Liver (tissue), 9 donors: ENCODE data around the gene PRODH. TPM values are rescaled to one million over a fixed set of nuclear protein-coding genes. Genes with fewer than 3 reads are reported as not detected.

ENCODE experiments used
- DNase-seq: peaks from one replicate; pipeline ENCODE4 v3.0.0-alpha.2; 2017; ENCODE audit warnings: low spot score
- H3K27ac ChIP-seq, 2 donors: one replicate each; pipeline ENCODE4 v1.7.0; 2013; ENCODE audit warnings: inconsistent platforms in 2 of 2, low read length in 2 of 2, control low read depth in 1 of 2, low read depth in 1 of 2, mild to moderate bottlenecking in 1 of 2
- H3K27me3 ChIP-seq, 4 donors: one replicate each; pipeline versions ENCODE4 v1.6.1 to v1.7.0; 2013; ENCODE audit warnings: low read length in 3 of 4, inconsistent platforms in 1 of 4, mild to moderate bottlenecking in 1 of 4, moderate library complexity in 1 of 4; ENCODE audit not compliant: control insufficient read depth in 4 of 4, insufficient read depth in 4 of 4
- H3K36me3 ChIP-seq, 4 donors: one replicate each; pipeline versions ENCODE4 v1.6.1 to v1.7.0; 2013; ENCODE audit warnings: low read length in 3 of 4, mild to moderate bottlenecking in 3 of 4, low read depth in 1 of 4, moderate library complexity in 1 of 4; ENCODE audit not compliant: control insufficient read depth in 4 of 4, insufficient read depth in 3 of 4
- H3K4me1 ChIP-seq, 4 donors: one replicate each; pipeline versions ENCODE4 v1.6.1 to v1.7.0; 2013; ENCODE audit warnings: low read length in 3 of 4, mild to moderate bottlenecking in 3 of 4, moderate library complexity in 1 of 4; ENCODE audit not compliant: control insufficient read depth in 4 of 4, insufficient read depth in 4 of 4
- H3K4me3 ChIP-seq, 3 donors: one replicate each; pipeline versions ENCODE4 v1.6.1 to v1.7.0; 2013; ENCODE audit warnings: low read length in 3 of 3, control low read depth in 1 of 3, low read depth in 1 of 3, mild to moderate bottlenecking in 1 of 3
- H3K9ac ChIP-seq, 2 donors: one replicate each; pipeline ENCODE4 v1.7.0; 2013; ENCODE audit warnings: low read length in 2 of 2, mild to moderate bottlenecking in 2 of 2, moderate library complexity in 2 of 2, control low read depth in 1 of 2, low read depth in 1 of 2
- H3K9me3 ChIP-seq, 4 donors: one replicate each; pipeline versions ENCODE4 v1.6.1 to v1.7.0; 2013; ENCODE audit warnings: low read length in 3 of 4; ENCODE audit not compliant: control insufficient read depth in 4 of 4
- EGR1 ChIP-seq, 2 donors: IDR thresholded peaks; 2 replicates each; pipeline ENCODE4 v1.6.1; 2016 to 2018; ENCODE audit warnings: antibody characterized with exemption in 2 of 2, low read depth in 2 of 2
- FOXA1 ChIP-seq: IDR thresholded peaks from 2 replicates; pipeline ENCODE4 v1.6.1; 2016; ENCODE audit warnings: antibody characterized with exemption
- FOXA2 ChIP-seq: IDR thresholded peaks from 2 replicates; pipeline ENCODE4 v1.6.1; 2016; ENCODE audit warnings: antibody characterized with exemption
- GABPA ChIP-seq, 2 donors: IDR thresholded peaks in 1 of 2; conservative IDR thresholded peaks in 1 of 2; 2 replicates each; pipeline ENCODE4 v1.6.1; 2016; ENCODE audit warnings: antibody characterized with exemption in 2 of 2, mild to moderate bottlenecking in 1 of 2, moderate library complexity in 1 of 2
- HNF4A ChIP-seq, 2 donors: conservative IDR thresholded peaks; 2 replicates each; pipeline ENCODE4 v1.6.1; 2016; ENCODE audit warnings: antibody characterized with exemption in 2 of 2, mild to moderate bottlenecking in 2 of 2
- HNF4G ChIP-seq: IDR thresholded peaks from 2 replicates; pipeline ENCODE4 v1.6.1; 2016; ENCODE audit warnings: antibody characterized with exemption
- JUND ChIP-seq, 2 donors: IDR thresholded peaks; 2 replicates each; pipeline ENCODE4 v1.6.1; 2016; ENCODE audit warnings: antibody characterized with exemption in 2 of 2
- MAX ChIP-seq: IDR thresholded peaks from 2 replicates; pipeline ENCODE4 v1.6.1; 2016; ENCODE audit warnings: antibody characterized with exemption
- NR2F2 ChIP-seq: IDR thresholded peaks from 2 replicates; pipeline ENCODE4 v1.6.1; 2016; ENCODE audit warnings: antibody characterized with exemption
- RAD21 ChIP-seq, 2 donors: IDR thresholded peaks; 2 replicates each; pipeline ENCODE4 v1.6.1; 2016; ENCODE audit warnings: antibody characterized with exemption in 2 of 2, mild to moderate bottlenecking in 2 of 2
- REST ChIP-seq: IDR thresholded peaks from 2 replicates; pipeline ENCODE4 v1.6.1; 2016; ENCODE audit warnings: antibody characterized with exemption, mild to moderate bottlenecking
- SP1 ChIP-seq: IDR thresholded peaks from 2 replicates; pipeline ENCODE4 v1.6.1; 2018; ENCODE audit warnings: antibody characterized with exemption, mild to moderate bottlenecking
- TAF1 ChIP-seq: conservative IDR thresholded peaks from 2 replicates; pipeline ENCODE4 v1.6.1; 2016; ENCODE audit warnings: antibody characterized with exemption, mild to moderate bottlenecking
- YY1 ChIP-seq: IDR thresholded peaks from 2 replicates; pipeline ENCODE4 v1.6.1; 2016; ENCODE audit warnings: antibody characterized with exemption, mild to moderate bottlenecking
- ZBTB33 ChIP-seq: IDR thresholded peaks from 2 replicates; pipeline ENCODE4 v1.6.1; 2016; ENCODE audit warnings: antibody characterized with exemption
- WGBS: extraction: QIAGEN DNeasy Blood & Tissue Kit; methylation state at CpG from one replicate; pipeline ENCODE4 v1.1.7; 2013; 5-methylcytosine and 5-hydroxymethylcytosine counted together
- polyA plus RNA-seq, 2 donors: library from polyadenylated mRNA; stranded (reverse) in 1 of 2; unstranded in 1 of 2; fragments of 200-250 nt in 1 of 2; fragments of >200 nt in 1 of 2; fragmentation: Nextera tagmentation in 1 of 2; extraction: Ambion mirVana in 1 of 2; gene quantifications; one replicate each; pipeline versions ENCODE4 v1.2.1 to v1.2.3, GENCODE V29; 2013 to 2015
- total RNA-seq, 2 donors: library from RNA; depleted of rRNA; stranded (reverse); fragments of >200 nt; gene quantifications; one replicate each; pipeline ENCODE4 v1.2.3, GENCODE V29; 2014
- TF ChIP-seq, protein P1 (sequence below): IDR thresholded peaks from 2 replicates; pipeline ENCODE4 v1.6.1; 2016; ENCODE audit warnings: antibody characterized with exemption
- donor health status: healthy.
- donor health status: healthy.
- donor health status: healthy.
- donor health status: healthy.
- donor health status: healthy.

Gene PRODH
- total and polyA plus RNA-seq, 4 donors = 1.2 to 4.1 (median 1.6) TPM; not detected in 1

DNA sequence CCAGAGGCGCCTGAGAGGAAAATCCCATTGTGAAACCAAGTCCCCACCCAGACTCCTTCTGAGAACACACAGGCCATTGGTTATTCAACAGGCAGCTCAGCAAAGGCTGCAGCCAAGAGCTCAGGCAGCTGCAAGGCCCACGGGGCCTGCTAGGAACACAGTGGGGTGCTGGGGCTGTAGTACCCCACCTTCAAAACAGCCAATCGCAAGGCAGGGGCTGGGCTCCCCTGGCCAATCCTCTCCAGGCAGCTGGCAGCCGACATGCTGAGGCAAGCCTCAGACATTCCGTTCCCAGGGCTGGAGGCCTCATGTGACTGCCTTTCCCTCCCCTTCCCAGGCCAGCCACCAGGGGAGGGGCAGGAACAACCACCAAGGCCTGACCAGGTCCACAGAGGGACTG, 6.6 kb downstream of the PRODH start (continued):
- no peak for TF ChIP-seq ZBTB33
- no peak for TF ChIP-seq MAX
- TF ChIP-seq FOXA1 = no peak
- no peak for TF ChIP-seq FOXA2
- TF ChIP-seq SP1 = no peak
- no peak for TF ChIP-seq GABPA (IDR thresholded peaks at IDR 0.05 in 1 of 2, conservative IDR thresholded peaks at IDR 0.05 in 1 of 2)
- TF ChIP-seq NR2F2 = no peak

DNA sequence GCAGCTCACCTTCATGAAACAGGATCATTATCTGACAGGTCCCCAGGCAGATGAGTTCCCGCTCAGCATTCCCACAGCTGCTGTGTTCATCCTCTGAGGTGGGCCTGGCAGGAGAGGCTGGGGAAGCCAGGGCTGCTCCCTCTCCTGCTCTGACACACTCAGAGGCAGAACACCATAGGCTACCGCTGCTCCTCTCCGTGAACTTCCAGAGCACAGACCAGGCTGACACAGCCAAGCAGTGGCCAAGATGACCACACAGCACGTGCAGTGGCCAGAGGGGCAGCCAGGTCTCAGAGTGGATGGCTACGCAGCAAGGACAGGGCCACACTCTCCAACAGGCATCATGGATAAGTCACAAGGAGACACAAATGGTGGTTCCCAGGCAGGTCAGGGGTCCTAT, 8.5 kb downstream of the PRODH start:
- WGBS = no CpG with 5 or more reads among the region's 5 CpGs
- no peaks in the 10 kb centered on the region for H3K4me1 ChIP-seq

More for the DNA sequence above, 8.5 kb downstream of the PRODH start:
- TF ChIP-seq SP1 (no peak), FOXA2 (no peak), EGR1 (IDR thresholded peaks at IDR 0.05; ENCODE audit: low read depth in 2 of 2) (no peak), HNF4A (conservative IDR thresholded peaks at IDR 0.05) (no peak), HNF4G (no peak), JUND (IDR thresholded peaks at IDR 0.05) (no peak), MAX (no peak), TAF1 (no peak), RAD21 (IDR thresholded peaks at IDR 0.05) (no peak), YY1 (no peak), REST (no peak), GABPA (IDR thresholded peaks at IDR 0.05 in 1 of 2, conservative IDR thresholded peaks at IDR 0.05 in 1 of 2) (no peak), FOXA1 (no peak), NR2F2 (no peak)
- TF ChIP-seq, protein P1, sequence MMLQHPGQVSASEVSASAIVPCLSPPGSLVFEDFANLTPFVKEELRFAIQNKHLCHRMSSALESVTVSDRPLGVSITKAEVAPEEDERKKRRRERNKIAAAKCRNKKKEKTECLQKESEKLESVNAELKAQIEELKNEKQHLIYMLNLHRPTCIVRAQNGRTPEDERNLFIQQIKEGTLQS = no peak
- H3K27ac ChIP-seq = no peak overlapping the region
- no peaks in the 10 kb centered on the region for H3K9me3 ChIP-seq
- no peak overlapping the region for H3K4me3 ChIP-seq
- no peaks in the 10 kb centered on the region for H3K27me3 ChIP-seq
- no peak for DNase-seq
- no peak overlapping the region for H3K9ac ChIP-seq
- H3K36me3 ChIP-seq = no peaks in the 10 kb centered on the region
